ENCODE measurements around the gene CTLA4.

DNA sequence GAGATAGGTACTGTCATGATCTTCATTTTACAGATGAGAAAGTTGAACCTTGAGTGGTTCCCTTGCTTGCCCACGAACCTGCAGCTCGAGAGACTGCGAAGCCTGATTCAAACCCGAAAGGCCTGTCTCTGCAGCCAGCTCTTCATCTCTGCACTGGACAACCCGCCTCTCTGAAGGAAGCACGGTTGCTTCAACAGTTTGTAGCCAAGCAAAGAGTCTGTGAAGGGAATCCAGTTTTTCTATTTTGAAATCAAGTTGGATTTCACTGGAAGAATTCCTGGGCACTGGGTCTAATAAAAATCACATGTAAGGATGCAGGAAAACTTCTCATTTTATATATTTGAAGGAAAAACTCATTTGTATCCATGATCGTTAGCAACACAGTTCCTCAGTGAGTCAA lies 47.7 kb downstream of the CTLA4 start:
- TF ChIP-seq TAF1 (IDR thresholded peaks at IDR 0.05; ENCODE audit: borderline replicate concordance, low read depth, low read length), result no peak
- no peak for TF ChIP-seq POLR2AphosphoS5 (IDR thresholded peaks at IDR 0.05; ENCODE audit: low read depth, low read length)
- no peak for TF ChIP-seq POLR2A (IDR thresholded peaks at IDR 0.05; ENCODE audit: low read depth, low read length)

All from GM12892 (cell line).